Activated CD8-positive, alpha-beta memory T cell treated with anti-CD3 and anti-CD28 coated beads for 36 hours (primary cell): ENCODE data around the gene SMPD2. TPM values are rescaled to one million over a fixed set of nuclear protein-coding genes. Genes with fewer than 3 reads are reported as not detected.

ENCODE experiments used
- CTCF ChIA-PET: fragments of 350-600 bp; sonication (Branson Sonifier 250); formaldehyde crosslinking; loops from one replicate; lab custom pipeline; 2021; ENCODE audit warnings: antibody characterized with exemption; lab: Charles Lee
- POLR2A ChIA-PET: fragments of 350-600 bp; sonication (Branson Sonifier 250); formaldehyde crosslinking; loops from one replicate; lab custom pipeline; 2021; ENCODE audit warnings: antibody characterized with exemption; lab: Charles Lee
- total RNA-seq, 2 experiments: library from RNA; stranded (reverse); gene quantifications; one replicate each; pipeline ENCODE4 v1.2.3, GENCODE V29; 2021

SMPD2 gene
- total RNA-seq, 2 experiments from 2014 or later: 12.3 to 14.9 TPM

DNA sequence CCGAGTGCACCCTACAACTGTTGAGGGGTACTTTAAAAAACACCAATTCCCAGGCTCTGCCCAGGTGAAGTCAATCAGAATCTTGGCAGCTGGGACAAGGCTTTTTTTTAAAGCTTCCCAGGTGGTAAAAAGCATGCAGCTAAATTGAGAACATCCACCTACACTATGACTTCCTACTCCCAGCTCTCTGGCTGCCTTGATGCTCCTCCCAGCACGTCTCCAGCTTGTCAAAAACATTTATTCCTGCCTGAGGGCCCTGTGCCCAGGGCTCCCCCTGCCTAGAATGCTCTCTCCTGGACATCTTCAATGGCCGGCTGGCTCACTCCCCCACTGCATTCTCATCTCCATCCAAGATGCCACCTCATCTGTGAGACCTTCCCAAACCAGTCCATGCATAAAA, 32.6 kb downstream of the SMPD2 start:
- ChIA-PET CTCF (no interaction called here), POLR2A (no interaction called here)

DNA sequence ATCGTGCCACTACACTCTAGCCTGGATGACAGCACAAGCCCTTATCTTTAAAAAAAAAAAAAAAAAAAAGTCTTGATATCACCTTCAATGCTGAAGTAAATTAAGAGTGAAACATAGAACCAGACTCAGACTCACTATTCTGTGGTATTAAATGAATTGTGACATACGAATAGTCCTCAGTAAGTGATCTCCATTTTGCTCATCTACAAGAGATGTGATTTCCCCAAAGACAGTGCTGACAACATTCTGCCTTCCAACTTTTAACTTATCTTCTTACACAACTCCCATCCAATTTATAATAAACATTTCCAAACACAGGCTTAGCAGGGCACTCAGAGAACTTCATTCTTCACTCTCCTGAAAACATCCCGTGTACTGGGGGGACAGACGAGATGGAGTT, 34.5 kb downstream of the SMPD2 start:
- ChIA-PET CTCF (no interaction called here), POLR2A (no interaction called here)

DNA sequence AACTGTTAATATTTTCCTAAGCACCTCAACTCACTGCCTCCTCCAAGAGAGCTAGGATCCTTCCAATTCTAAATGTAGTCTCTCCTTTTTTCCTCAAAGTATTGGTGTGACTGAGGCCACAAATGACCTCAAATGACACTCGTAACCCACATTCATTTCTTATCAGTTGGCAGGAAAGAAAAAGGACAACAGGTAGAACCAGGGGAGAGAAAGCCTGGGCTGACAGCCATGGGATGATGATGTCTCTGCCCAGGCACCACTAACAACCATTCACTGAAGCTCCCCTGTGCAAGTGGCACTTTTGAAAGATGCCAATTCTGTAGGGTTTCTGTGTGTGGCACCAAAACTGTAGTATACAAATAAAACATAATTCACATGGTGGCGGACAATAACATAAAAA, 35.1 kb downstream of the SMPD2 start:
- CTCF ChIA-PET: no interaction called here
- POLR2A ChIA-PET: no interaction called here

DNA sequence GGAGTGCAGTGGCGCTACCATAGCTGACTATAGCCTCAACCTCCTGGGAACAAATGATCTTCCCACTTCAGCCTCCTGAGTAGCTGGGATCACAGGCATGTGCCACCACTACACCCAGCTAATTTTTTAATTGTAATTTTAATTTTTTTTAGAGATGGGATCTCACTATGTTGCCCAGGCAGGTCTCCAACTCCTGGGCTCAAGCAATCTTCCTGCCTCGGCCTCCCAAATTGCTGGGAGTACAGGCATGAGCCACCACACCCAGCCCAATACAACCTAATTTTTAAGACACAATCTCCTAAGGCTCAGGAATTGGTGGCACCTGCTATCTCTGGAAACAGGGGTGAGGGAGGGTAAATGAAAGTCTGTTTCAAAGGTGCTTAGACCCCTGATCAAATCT, 36.7 kb downstream of the SMPD2 start:
- ChIA-PET POLR2A (no interaction called here), CTCF (no interaction called here)

DNA sequence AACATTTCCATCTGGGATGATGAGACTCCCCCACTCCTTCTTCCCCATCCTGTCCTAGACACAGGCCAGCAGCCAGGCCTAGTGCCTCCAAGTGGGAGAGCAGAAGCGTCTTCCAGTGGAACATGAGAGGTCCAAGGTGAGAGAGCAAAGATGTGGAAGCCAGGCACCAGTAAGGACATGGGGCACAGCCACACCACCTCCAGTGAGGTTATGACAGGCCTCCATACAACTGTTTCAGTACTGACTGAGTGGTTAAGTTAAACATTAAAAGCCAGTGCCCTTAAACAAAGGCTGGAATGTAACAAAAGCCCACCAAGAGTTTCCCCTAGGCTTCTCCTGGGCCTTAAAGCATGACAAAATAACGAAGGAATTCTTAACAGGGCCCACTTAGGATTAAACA, 37.2 kb downstream of the SMPD2 start:
- CTCF ChIA-PET: no interaction called here

DNA sequence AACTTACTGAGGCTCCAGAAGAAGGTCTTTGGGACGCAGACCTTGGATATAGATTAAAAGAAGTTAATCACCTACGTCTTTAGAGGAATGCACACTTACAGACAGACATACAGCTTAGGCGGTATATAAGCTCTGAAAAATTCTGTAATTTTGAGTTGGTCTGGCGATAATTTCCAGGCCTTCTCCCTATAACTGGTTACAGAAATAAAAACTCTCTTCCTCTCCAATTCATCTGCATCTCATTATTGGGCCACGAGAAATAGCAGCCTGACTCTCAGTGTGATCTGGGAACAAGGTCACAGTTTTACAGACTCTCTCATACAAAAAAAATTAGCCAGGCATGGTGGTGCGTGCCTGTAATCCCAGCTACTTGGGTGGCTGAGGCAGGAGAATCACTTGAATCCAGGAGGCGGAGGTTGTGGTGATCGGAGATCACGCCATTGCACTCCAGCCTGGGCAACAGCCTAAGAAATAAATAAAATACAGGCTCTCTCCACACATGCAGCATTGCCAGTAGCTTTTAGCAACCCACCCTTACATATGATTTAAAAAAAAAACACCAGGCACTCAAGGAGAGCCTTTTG, 37.8 kb downstream of the SMPD2 start:
- ChIA-PET POLR2A (no interaction called here), CTCF (interaction anchor here (1.0 to 1.1 kb wide), 3 partner anchors 18 to 95 kb away, joined by 3 read pairs; partner anchors contain the start of gene MICAL1)

More for the DNA sequence above, 37.2 kb downstream of the SMPD2 start:
- POLR2A ChIA-PET: no interaction called here

DNA sequence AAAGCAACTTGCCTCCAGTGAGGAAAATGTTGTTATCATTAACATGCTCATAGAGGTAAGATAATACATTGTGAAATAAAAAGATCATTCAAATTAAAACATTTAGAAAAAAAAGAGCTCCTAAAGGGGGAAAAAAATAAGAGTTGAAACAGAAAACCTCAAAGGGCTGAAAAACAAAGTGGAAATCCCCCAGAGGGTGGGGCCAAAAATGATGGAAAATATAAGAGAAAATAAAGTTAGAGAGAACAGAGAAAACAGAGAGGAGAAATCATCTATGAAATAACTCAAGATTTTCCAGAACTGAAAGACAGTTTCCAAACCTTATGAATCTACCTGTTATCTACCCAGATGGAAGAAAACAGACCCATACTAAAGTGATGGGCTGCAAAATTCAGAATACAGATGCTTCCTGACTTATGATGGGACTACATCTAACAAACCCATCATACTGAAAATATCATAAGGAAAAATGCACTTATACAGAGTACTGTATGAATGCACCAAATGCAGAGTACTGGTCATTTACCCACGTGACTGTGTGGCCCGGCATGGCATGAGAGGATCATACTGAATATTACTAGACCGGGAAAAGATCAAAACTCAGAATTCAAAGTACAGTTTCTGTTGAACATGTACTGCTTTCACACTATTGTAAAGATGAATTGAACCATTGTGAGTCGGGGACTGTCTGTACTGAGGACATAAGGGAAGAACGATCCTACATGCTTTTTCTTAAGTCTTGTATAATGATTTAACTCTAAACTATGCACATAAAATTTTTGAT, 38.5 kb downstream of the SMPD2 start:
- POLR2A ChIA-PET: interaction anchor here (1.6 kb wide), 1 partner anchor 97 kb away, joined by 6 read pairs; the partner anchor contains the start of gene CD164
- CTCF ChIA-PET: interaction anchor here (1.0 to 1.1 kb wide), 3 partner anchors 19 to 95 kb away, joined by 3 read pairs; partner anchors contain the start of gene MICAL1

DNA sequence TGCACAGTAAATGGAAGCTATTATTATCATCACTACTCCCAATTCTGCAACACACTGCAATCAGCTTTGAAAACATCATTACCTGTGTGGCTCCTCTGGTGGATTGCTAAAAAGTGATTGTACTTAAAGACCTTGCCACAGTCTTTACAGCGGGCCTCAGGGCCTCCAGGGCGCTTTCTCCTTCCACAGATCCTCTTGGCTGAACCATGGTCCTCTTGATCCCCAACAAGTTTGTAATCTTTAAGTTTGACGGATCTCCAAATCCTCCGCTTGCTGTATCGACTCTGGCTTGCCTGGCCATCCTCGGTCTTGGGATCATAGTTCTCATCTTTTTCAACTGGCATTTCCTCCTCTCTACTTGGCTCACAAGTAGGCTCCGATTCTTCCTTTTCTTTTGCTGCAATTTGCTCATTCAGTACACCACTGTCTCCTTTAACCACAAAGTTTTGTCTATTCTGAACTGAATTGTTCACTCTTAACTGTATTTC, 40.5 kb downstream of the SMPD2 start:
- ChIA-PET POLR2A (interaction anchor here (1.6 to 2.8 kb wide), 2 partner anchors 25 to 99 kb away, joined by 6 to 21 read pairs; partner anchors contain the start of genes CD164 and MICAL1), CTCF (interaction anchor here (2.4 to 3.4 kb wide), 2 partner anchors 22 to 26 kb away, joined by 6 to 23 read pairs; partner anchors contain the start of gene MICAL1)

DNA sequence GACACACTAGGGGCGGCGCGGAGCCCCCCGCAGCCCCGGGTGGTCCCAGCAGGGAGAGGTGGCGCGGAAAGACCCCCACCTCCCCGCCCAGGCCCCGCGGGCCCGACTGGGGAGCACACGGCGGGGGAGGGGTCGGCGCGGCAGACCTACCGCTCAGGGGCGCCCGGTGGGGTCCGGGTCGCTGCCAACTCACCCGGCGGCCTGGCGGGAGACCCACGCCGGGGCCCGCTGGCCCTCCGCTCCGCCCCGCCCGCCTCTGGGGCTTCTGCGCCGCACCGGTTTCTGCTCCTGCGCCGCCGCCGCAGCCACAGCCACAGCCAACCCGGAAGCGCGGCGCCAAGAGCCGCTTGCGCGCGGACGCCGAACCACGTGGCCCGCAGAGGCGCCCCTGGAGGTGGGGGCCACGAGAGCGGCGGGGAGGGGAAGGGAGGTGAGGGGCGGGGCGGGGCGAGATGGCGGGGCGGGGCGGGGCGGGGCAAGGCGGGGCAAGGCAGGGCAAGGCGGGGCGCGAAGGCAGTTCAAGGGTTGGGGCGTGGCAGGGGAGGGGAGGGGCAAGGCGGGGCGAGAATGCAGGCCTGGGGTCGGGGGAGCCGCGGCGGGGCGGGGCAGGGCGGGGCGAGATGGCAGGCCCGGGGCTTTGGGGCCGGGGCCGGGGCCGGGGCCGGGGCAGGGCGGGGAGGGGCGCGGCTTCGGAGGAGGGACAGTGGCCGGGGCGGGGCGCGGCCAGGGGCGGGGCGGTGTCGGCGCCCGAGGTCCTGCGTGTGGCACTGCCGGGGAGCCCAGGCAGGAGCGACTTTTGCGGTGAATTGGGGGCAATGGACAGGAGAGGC, 42.6 kb downstream of the SMPD2 start, which contains the start of gene ZBTB24:
TSS of gene ZBTB24 (minus strand) at position 315 of the 830 bp plus-strand sequence. CDS start 1,193 bp downstream, outside the sequence.
- POLR2A ChIA-PET: interaction anchor here (0.7 to 2.8 kb wide), 5 partner anchors 9 to 389 kb away, joined by 3 to 21 read pairs (median 6); partner anchors contain the start of genes MICAL1, PPIL6, SESN1 and SMPD2

DNA sequence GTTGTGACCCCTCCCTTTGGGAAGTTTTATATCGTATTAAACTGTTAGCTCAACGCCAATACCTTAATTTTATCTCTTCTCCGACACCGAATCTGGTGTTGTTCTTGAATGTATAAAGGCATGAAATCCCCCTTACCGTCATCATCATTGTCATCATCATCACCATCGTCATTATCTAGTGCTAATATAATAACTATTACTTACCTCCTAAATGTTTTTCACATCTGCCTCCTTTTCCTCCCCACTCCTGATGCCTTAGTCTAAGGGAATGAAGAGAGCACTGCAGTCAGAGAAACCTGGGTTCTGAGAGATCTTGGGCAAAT, 43.2 kb downstream of the SMPD2 start:
- POLR2A ChIA-PET: no interaction called here
- CTCF ChIA-PET: no interaction called here

More for the DNA sequence above, 42.6 kb downstream of the SMPD2 start, which contains the start of gene ZBTB24:
- CTCF ChIA-PET: interaction anchor here (0.6 to 3.4 kb wide), 4 partner anchors 19 to 1350 kb away, joined by 3 to 23 read pairs (median 4); partner anchors contain the start of gene MICAL1

DNA sequence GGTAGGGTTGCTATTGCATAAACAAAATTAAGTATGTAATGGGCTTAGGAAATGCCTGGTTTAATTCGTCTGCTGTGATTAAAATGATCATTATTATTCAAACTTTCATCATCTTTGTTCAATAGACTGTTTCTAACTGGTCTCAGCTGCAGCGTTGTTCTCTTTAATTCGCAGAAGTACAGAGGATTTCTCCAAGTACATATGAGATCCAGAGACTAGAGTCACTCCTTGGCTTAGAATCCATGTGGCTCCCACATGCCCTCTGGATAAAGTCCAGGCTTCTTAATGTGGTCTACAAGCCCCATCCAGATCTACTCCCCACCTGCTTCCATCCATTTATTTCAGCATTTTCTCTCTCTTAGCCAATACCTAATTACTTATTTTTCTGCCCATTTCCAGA, 43.6 kb downstream of the SMPD2 start:
- ChIA-PET CTCF (no interaction called here), POLR2A (no interaction called here)

DNA sequence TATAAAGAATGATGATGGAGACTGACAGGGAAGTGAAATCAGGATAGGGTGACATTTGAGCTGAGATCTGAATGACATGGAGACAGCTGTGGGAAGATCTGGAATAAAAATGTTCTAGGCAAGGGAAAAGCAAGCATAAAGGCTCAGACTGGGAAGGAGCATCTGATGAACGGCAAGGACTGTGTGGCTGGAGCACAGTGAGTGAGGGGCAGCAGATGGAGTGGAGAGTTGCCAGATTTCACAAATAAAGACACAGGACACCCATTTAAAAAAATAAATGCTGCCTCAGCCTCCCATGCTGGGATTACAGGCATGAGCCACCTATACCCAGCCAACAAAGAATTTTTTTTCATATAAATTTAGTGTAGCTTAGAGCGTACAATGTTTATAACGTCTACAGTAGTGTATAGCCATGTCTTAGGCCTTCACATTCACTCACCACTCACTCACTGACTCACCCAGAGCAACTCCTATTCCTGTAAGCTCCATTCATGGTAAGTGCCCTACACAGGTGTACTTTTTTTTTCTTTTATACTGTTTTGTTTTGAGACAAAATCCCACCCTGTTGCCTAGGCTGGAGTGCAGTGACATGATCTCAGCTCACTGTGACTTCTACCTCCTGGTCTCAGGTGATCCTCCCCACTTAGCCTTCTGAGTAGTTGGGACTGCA, 44.9 kb downstream of the SMPD2 start:
- CTCF ChIA-PET: interaction anchor here (1.1 to 1.5 kb wide), 2 partner anchors 29 to 44 kb away, joined by 3 to 4 read pairs; partner anchors contain the start of genes PPIL6 and SMPD2
- POLR2A ChIA-PET: interaction anchor here (0.6 kb wide), 1 partner anchor 70 kb away, joined by 3 read pairs; no protein-coding TSS in a partner anchor

DNA sequence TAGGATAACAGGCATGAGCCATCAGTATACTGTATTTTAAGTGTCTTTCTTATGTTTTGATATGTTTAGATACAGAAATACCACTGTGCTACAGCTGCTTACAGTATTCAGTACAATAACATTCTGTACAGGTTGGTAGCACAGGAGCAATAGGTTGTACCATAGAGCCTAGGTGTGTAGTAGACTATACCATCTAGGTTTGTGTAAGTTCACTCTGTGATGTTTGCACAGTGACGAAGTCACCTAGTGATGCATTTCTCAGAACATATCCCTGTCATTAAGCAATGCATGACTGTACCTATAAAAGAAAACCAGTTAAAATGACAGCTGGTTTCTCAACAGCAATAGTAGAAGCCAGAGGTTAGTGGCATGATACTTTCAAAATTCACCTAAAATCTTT, 45.5 kb downstream of the SMPD2 start:
- CTCF ChIA-PET: interaction anchor here (0.7 to 1.5 kb wide), 4 partner anchors 18 to 45 kb away, joined by 3 to 6 read pairs (median 4); partner anchors contain the start of genes PPIL6 and SMPD2
- POLR2A ChIA-PET: no interaction called here

DNA sequence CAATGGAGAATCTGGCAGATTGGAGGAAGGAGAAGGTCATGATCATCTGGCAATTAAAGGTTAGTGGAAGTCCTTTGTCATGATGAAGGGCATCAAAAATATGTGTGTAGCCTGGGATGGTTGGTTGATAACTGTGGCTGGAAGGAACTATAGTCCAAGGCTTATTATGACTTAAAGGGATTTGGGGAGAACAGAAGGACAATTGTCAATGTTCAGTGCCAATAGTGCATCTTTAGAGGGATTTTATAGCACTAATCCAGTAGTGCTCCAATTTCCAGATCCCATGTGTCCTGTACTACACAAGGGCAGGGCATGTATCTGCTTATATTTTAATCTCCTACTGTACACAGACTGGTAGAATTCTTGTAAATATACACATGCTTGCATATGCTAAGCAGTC, 47.5 kb downstream of the SMPD2 start:
- POLR2A ChIA-PET: no interaction called here
- CTCF ChIA-PET: interaction anchor here (0.6 to 0.7 kb wide), 3 partner anchors 435 to 1959 kb away, joined by 3 to 4 read pairs (median 3); no protein-coding TSS in a partner anchor

DNA sequence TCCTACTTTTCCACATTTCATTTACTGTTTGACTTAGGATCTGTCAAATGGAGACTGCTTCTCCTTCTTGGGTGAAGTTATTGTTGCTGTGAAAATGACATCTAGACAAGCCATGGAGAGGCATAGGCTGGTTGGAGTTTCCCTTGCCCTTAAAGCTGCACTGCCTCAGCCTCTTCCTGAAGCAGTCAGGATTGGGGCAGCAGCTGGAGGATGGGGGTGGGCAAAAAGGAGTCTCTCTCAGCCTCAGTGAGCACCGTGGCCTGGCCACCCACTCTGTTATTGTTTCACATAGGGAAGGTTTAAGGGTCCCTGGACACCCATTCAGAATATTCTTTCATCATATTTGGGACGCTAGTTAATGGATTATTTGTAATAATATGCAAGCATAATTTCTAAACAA, 50.2 kb downstream of the SMPD2 start:
- POLR2A ChIA-PET: interaction anchor here (0.6 to 1.0 kb wide), 2 partner anchors 37 to 49 kb away, joined by 3 to 4 read pairs; no protein-coding TSS in a partner anchor
- CTCF ChIA-PET: interaction anchor here (0.7 kb wide), 1 partner anchor 564 kb away, joined by 5 read pairs; no protein-coding TSS in a partner anchor

DNA sequence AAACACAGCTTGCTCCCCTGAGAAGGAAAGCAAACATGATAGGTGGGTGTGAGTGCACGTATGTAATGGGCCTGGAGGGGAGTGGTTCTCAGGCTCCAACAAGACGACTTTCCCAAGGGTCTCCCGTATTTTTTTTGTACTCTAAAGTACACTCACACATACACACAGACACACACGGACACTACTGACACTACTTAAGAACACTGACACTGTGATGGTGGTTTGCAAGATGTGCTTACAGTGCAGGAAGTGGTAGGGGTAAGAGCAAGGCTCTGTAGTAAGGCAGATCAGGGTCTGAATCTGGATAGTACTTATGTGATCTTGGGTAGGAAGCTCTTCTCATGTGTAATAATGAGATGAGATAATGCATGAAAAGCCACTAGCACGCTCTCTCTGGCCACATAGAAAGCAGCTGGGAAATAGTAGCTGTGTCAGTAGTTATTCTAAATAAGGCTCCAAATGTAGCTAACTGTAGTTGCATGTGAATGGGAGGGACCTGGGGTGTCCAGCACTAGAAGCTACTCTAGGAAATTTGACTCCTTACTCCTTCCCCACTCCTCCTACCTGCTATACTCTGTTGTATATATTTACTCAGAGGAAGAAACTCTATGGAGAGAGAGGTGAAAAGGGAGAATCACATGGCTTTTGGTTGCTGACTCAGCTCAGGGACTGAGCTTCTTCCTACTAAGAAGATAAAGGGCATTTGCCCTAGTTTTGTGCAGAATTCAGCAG, 50.8 kb downstream of the SMPD2 start:
- ChIA-PET POLR2A (interaction anchor here (0.6 to 1.1 kb wide), 4 partner anchors 9 to 50 kb away, joined by 3 to 4 read pairs (median 4); no protein-coding TSS in a partner anchor), CTCF (interaction anchor here (0.7 to 0.9 kb wide), 2 partner anchors 547 to 563 kb away, joined by 3 to 5 read pairs; no protein-coding TSS in a partner anchor)
